SU-DHL-6 (cell line): ENCODE results near the gene MPIG6B.
A peak's percentile ranks its signal among the peaks of the same experiment; 100 is the strongest.

Experiments used
- H2AFZ ChIP-seq: fragments of 200-600 bp; sonication (generic); 2 replicates; pipeline ENCODE4 v1.6.1; 2014; ENCODE audit warnings: low read depth, mild to moderate bottlenecking, moderate library complexity, mixed read lengths, antibody characterized with exemption, low read length; ENCODE audit not compliant: severe bottlenecking
- H3F3A ChIP-seq: fragments of 200-600 bp; shearing (Covaris generic); 2 replicates; pipeline ENCODE4 v1.6.0; 2016; ENCODE audit warnings: antibody characterized with exemption, mild to moderate bottlenecking; ENCODE audit not compliant: insufficient read depth
- H3K27ac ChIP-seq: fragments of 200-600 bp; sonication (generic); 2 replicates; pipeline ENCODE4 v1.5.1; 2016; ENCODE audit warnings: low read depth, mild to moderate bottlenecking, low read length, moderate library complexity, mixed read lengths
- H3K27me3 ChIP-seq: fragments of 200-600 bp; sonication (generic), shearing (Covaris generic); 2 replicates; pipeline ENCODE4 v1.6.0; 2014; ENCODE audit warnings: mild to moderate bottlenecking, low read length
- H3K36me3 ChIP-seq: fragments of 200-600 bp; sonication (generic); 2 replicates; pipeline ENCODE4 v1.6.1; 2014; ENCODE audit warnings: mild to moderate bottlenecking, low read length, mixed read lengths
- H3K4me2 ChIP-seq: fragments of 300-600, 200-600 bp; shearing (Covaris generic), sonication (generic); 2 replicates; pipeline ENCODE4 v1.6.0; 2014; ENCODE audit warnings: low read length, low read depth, mild to moderate bottlenecking; ENCODE audit not compliant: poor library complexity, severe bottlenecking
- H3K4me3 ChIP-seq: fragments of 200-600 bp; sonication (generic); 2 replicates; pipeline ENCODE4 v1.5.1; 2014; ENCODE audit warnings: antibody characterized with exemption, low read length, mild to moderate bottlenecking, mixed read lengths; ENCODE audit not compliant: insufficient read depth, poor library complexity, severe bottlenecking
- H3K79me2 ChIP-seq: fragments of 200-600 bp; sonication (generic); 2 replicates; pipeline ENCODE4 v1.6.1; 2014; ENCODE audit warnings: mild to moderate bottlenecking, low read length, moderate library complexity; ENCODE audit not compliant: insufficient read depth
- H3K9ac ChIP-seq: fragments of 200-600 bp; sonication (generic); 2 replicates; pipeline ENCODE4 v1.7.0; 2014; ENCODE audit warnings: mild to moderate bottlenecking, low read length
- H3K9me2 ChIP-seq: fragments of 200-600 bp; sonication (generic); replicated peaks from 2 replicates; pipeline ENCODE4 v1.6.1; 2014; ENCODE audit warnings: low read length; ENCODE audit not compliant: insufficient read depth
- H3K9me3 ChIP-seq: fragments of 200-600 bp; sonication (generic); 2 replicates; pipeline ENCODE4 v1.6.1; 2014; ENCODE audit warnings: low read length, mixed read lengths; ENCODE audit not compliant: insufficient read depth
- H4K20me1 ChIP-seq: fragments of 200-600 bp; sonication (generic); 2 replicates; pipeline ENCODE4 v1.6.1; 2014; ENCODE audit warnings: low read depth, mild to moderate bottlenecking, antibody characterized with exemption, low read length, moderate library complexity, mixed read lengths
- EZH2phosphoT487 ChIP-seq: fragments of 200-600 bp; sonication (generic), shearing (Covaris generic); conservative IDR thresholded peaks from 2 replicates; pipeline ENCODE4 v1.6.1; 2018; ENCODE audit warnings: mild to moderate bottlenecking, antibody characterized with exemption, low read length, moderate library complexity, mixed read lengths
- TF ChIP-seq, protein P1 (sequence below): fragments of 200-600 bp; sonication (generic); IDR thresholded peaks from one replicate; pipeline ENCODE4 v1.5.1; 2017; ENCODE audit warnings: antibody characterized with exemption, mild to moderate bottlenecking, low read length, moderate library complexity; ENCODE audit not compliant: insufficient read depth, poor library complexity, severe bottlenecking

MPIG6B gene

DNA sequence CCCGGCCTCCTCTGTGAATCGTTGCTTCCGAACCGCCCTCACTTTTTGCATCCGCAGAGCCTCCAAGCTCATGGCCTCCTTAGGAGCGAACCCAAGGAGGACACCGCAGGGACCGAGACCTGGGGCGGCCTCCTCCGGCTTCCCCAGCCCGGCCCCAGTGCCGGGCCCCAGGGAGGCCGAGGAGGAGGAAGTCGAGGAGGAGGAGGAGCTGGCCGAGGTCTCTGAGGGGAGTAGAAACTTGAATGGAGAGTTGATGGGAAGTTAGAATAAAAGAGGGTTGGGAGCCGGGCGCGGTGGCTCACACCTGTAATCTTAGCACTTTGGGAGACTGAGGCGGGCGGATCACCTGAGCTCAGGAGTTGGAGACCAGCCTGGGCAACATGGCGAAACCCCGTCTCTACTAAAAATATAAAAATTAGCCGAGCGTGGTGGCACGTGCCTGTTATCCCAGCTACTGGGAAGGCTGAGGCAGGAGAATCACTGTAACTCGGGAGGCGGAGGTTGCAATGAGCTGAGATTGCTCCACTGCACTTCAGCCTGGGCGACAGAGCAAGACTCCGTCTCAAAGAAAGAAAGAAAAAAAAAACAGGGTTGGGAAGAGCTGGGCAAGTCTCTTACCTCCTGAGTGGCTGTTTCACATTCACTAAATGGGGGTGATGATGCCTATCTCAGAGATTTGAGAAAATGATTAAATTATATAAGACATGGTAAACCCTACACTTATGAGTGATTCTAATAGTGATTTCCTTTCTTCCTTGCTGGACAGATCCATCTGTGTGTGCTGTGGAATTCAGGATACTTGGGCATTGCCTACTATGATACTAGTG, 17.4 kb downstream of the MPIG6B start:
- Histone ChIP-seq H3K4me2 (peak overlapping the region; percentile 82), H3K36me3 (peaks cover 17% of the 10 kb centered on the region), H3K9ac (peak overlapping the region; percentile 90), H3K27me3 (no peaks in the 10 kb centered on the region), H3K79me2 (peaks cover 25% of the 10 kb centered on the region), H3K9me2 (no peaks in the 10 kb centered on the region), H3K27ac (peak overlapping the region; percentile 86), H3F3A (peaks cover 54% of the 10 kb centered on the region), H3K9me3 (no peaks in the 10 kb centered on the region), H3K4me3 (peak overlapping the region; percentile 78), H4K20me1 (no peaks in the 10 kb centered on the region), H2AFZ (peak overlapping the region; percentile 8)
- TF ChIP-seq EZH2phosphoT487, result no peak
- TF ChIP-seq, protein P1, sequence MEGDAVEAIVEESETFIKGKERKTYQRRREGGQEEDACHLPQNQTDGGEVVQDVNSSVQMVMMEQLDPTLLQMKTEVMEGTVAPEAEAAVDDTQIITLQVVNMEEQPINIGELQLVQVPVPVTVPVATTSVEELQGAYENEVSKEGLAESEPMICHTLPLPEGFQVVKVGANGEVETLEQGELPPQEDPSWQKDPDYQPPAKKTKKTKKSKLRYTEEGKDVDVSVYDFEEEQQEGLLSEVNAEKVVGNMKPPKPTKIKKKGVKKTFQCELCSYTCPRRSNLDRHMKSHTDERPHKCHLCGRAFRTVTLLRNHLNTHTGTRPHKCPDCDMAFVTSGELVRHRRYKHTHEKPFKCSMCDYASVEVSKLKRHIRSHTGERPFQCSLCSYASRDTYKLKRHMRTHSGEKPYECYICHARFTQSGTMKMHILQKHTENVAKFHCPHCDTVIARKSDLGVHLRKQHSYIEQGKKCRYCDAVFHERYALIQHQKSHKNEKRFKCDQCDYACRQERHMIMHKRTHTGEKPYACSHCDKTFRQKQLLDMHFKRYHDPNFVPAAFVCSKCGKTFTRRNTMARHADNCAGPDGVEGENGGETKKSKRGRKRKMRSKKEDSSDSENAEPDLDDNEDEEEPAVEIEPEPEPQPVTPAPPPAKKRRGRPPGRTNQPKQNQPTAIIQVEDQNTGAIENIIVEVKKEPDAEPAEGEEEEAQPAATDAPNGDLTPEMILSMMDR, result no peak

DNA sequence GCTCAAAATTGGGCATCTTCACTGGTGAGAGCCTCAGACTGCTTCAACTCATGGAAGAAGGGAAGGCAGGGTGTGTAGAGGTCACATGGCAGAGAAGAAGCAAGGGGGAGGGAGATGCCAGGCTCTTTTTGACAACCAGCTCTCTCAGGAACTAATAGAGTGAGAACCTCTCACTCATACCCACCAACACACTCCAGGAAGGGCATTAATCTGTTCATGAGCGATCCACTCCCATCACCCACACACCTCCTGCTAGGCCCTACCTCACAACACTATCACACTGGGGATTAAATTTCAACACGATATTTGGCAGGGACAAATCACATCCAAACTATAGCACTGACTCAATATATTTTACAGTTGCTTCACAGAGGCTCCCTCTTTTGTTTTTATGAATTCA, 18.6 kb downstream of the MPIG6B start:
- H2AFZ ChIP-seq, result no peak overlapping the region
- H3K4me3 ChIP-seq, result no peak overlapping the region
- no peaks in the 10 kb centered on the region for H3K9me2 ChIP-seq
- no peak overlapping the region for H3K4me2 ChIP-seq
- H4K20me1 ChIP-seq, result no peaks in the 10 kb centered on the region
- TF ChIP-seq EZH2phosphoT487, result no peak
- TF ChIP-seq, protein P1, result no peak
- 0 out of 2 replicates have a peak overlapping the region, but pooled peaks have one; percentile 11 for H3K27ac ChIP-seq
- peaks cover 13% of the 10 kb centered on the region for H3K79me2 ChIP-seq
- H3K9ac ChIP-seq, result no peak overlapping the region; the same call in 1 of the 2 replicates
- H3K9me3 ChIP-seq, result no peaks in the 10 kb centered on the region
- H3F3A ChIP-seq, result peaks cover 54% of the 10 kb centered on the region
- peaks cover 17% of the 10 kb centered on the region for H3K36me3 ChIP-seq
- no peaks in the 10 kb centered on the region for H3K27me3 ChIP-seq

DNA sequence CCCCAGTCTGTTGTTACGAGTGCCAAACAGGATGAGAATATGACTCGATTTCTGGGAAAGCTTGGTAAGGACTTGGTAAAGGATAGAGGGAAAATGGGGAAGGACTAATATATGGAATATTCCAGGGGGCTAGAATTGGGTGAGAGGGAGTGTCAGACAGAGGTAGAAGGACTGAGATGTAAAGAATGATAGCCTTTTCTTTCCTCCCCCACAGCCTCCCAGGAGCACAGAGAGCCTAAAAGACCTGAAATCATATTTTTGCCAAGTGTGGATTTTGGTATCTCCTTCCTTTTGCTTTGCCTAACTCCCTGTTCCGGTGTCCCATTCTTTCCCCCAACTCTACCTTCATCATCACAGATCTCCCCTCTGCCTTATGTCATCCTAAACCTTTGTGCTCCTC, 19.7 kb downstream of the MPIG6B start:
- Histone ChIP-seq H3K4me2 (no peak overlapping the region), H3K27ac (no peak overlapping the region), H2AFZ (no peak overlapping the region), H4K20me1 (no peaks in the 10 kb centered on the region), H3K9me3 (no peaks in the 10 kb centered on the region), H3K9me2 (no peaks in the 10 kb centered on the region), H3K27me3 (no peaks in the 10 kb centered on the region), H3K9ac (no peak overlapping the region), H3K79me2 (peaks cover 11% of the 10 kb centered on the region; the same call in 1 of the 2 replicates), H3K4me3 (no peak overlapping the region), H3F3A (peaks cover 44% of the 10 kb centered on the region), H3K36me3 (peaks cover 18% of the 10 kb centered on the region)
- TF ChIP-seq, protein P1, result no peak
- TF ChIP-seq EZH2phosphoT487, result no peak
